ENCODE results near the gene APBB2.

GRCh38 chr4:41043465-41043864 lies 170.9 kb downstream of the APBB2 start:
- TF ChIP-seq, protein P1, sequence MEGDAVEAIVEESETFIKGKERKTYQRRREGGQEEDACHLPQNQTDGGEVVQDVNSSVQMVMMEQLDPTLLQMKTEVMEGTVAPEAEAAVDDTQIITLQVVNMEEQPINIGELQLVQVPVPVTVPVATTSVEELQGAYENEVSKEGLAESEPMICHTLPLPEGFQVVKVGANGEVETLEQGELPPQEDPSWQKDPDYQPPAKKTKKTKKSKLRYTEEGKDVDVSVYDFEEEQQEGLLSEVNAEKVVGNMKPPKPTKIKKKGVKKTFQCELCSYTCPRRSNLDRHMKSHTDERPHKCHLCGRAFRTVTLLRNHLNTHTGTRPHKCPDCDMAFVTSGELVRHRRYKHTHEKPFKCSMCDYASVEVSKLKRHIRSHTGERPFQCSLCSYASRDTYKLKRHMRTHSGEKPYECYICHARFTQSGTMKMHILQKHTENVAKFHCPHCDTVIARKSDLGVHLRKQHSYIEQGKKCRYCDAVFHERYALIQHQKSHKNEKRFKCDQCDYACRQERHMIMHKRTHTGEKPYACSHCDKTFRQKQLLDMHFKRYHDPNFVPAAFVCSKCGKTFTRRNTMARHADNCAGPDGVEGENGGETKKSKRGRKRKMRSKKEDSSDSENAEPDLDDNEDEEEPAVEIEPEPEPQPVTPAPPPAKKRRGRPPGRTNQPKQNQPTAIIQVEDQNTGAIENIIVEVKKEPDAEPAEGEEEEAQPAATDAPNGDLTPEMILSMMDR (IDR thresholded peaks at IDR 0.05): no peak
- TF ChIP-seq POLR2A (IDR thresholded peaks at IDR 0.05) (no peak), EP300 (IDR thresholded peaks at IDR 0.05) (no peak)

All from tibial nerve (tissue), 4 donors.